Measurements from ENCODE around the gene AQP5. TPM values are rescaled to one million over a fixed set of nuclear protein-coding genes. Genes with fewer than 3 reads are reported as not detected.

Gene AQP5
- total RNA-seq, 4 donors from 2014 or later: 7.8 TPM; not detected in 3

GRCh38 chr12:49980501-49981349 is 19.1 kb downstream of the AQP5 start:
- Histone ChIP-seq H3K4me3 (no peak overlapping the region), H3K36me3 (no peaks in the 10 kb centered on the region), H3K9me3 (no peaks in the 10 kb centered on the region), H3K27me3 (no peaks in the 10 kb centered on the region), H3K4me1 (peaks cover 0 to 18% (median 7%) of the 10 kb centered on the region in 3 donors), H3K27ac (no peak overlapping the region)
- ATAC-seq: no peak
- WGBS, 2 donors (ENCODE audit: low coverage in 1 of 2): 86 to 88% methylated on average over 7 to 10 of the region's 10 CpGs
- TF ChIP-seq CTCF (IDR thresholded peaks at IDR 0.05) (no peak), POLR2A (IDR thresholded peaks at IDR 0.05) (no peak), POLR2AphosphoS5 (IDR thresholded peaks at IDR 0.05) (no peak), EP300 (IDR thresholded peaks at IDR 0.05) (no peak)

DNA sequence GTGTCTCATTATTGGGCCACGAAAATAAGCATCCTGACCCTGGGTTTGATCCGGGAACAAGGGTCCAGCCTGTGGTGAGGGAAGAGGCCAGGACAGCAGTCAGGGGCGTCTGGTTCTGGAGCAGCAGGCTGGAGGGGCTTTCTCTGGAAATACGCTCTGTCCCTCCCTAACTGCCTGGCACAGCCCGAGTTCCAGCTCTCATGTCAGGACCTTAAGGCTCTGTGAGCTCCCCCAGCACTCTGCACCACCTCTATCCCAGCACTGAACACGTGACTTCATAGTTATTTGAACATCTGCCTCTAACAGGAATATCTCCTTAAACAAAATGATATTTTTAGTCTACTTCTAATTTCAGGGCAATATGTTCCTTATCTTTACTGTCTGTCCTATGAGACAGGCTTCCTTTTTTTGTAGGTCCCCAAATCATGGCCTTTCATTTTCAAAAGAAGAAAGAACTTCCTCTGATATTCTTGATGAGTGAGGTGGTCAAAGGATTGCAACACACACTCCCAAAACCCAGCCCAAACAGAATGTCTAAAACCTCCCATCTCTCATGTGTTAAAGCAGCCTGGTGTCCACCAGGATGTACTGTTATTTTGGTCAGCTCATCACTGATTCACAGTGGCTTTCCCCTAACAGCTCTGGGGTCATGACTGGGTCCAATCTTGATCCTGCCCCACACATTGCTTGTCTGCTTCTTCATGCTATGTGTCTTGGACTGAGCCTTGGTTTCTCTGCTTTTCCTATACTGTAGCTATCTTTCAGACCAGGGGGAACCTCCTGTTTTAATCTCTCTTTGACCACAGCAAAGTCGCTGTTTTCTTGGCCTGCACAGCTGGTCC is 20.8 kb downstream of the AQP5 start:
- peaks cover 0 to 18% (median 7%) of the 10 kb centered on the region in 3 donors for H3K4me1 ChIP-seq
- ATAC-seq: no peak
- no peak overlapping the region for H3K4me3 ChIP-seq
- WGBS, 2 donors (ENCODE audit: low coverage in 1 of 2): 64 to 90% methylated on average over 4 to 5 of the region's 7 CpGs
- H3K27me3 ChIP-seq: no peaks in the 10 kb centered on the region
- no peaks in the 10 kb centered on the region for H3K9me3 ChIP-seq
- no peaks in the 10 kb centered on the region for H3K36me3 ChIP-seq
- TF ChIP-seq EP300 (IDR thresholded peaks at IDR 0.05): no peak
- no peak for TF ChIP-seq POLR2AphosphoS5 (IDR thresholded peaks at IDR 0.05)
- no peak for TF ChIP-seq CTCF (IDR thresholded peaks at IDR 0.05)
- TF ChIP-seq POLR2A (IDR thresholded peaks at IDR 0.05): no peak
- H3K27ac ChIP-seq: no peak overlapping the region

GRCh38 chr12:49983892-49984291 is 22.2 kb downstream of the AQP5 start:
- H3K4me3 ChIP-seq: no peak overlapping the region
- 0 to 3% methylated on average over 1 to 5 of the region's 8 CpGs for WGBS, 2 donors (ENCODE audit: low coverage in 1 of 2)
- no peaks in the 10 kb centered on the region for H3K27me3 ChIP-seq
- H3K36me3 ChIP-seq: no peaks in the 10 kb centered on the region
- ATAC-seq: peak; percentile 63
- no peak for TF ChIP-seq CTCF (IDR thresholded peaks at IDR 0.05)
- no peak for TF ChIP-seq POLR2A (IDR thresholded peaks at IDR 0.05)
- TF ChIP-seq EP300 (IDR thresholded peaks at IDR 0.05): no peak
- no peak for TF ChIP-seq POLR2AphosphoS5 (IDR thresholded peaks at IDR 0.05)
- H3K9me3 ChIP-seq: no peaks in the 10 kb centered on the region
- peak overlapping the region in 1 of 4 donors; percentile 29 for H3K27ac ChIP-seq
- peaks cover 0 to 29% (median 7%) of the 10 kb centered on the region in 3 donors for H3K4me1 ChIP-seq

GRCh38 chr12:49984476-49985359 is 23.0 kb downstream of the AQP5 start:
- no peak overlapping the region for H3K4me3 ChIP-seq
- no peaks in the 10 kb centered on the region for H3K36me3 ChIP-seq
- H3K27me3 ChIP-seq: no peaks in the 10 kb centered on the region
- H3K9me3 ChIP-seq: no peaks in the 10 kb centered on the region
- no peak for TF ChIP-seq POLR2A (IDR thresholded peaks at IDR 0.05)
- no peak for TF ChIP-seq POLR2AphosphoS5 (IDR thresholded peaks at IDR 0.05)
- TF ChIP-seq CTCF (IDR thresholded peaks at IDR 0.05): no peak
- no peak for TF ChIP-seq EP300 (IDR thresholded peaks at IDR 0.05)
- no peak for ATAC-seq
- 80 to 92% methylated on average over 1 to 6 of the region's 9 CpGs for WGBS, 2 donors (ENCODE audit: low coverage in 1 of 2)
- no peak overlapping the region for H3K27ac ChIP-seq
- peaks cover 0 to 29% (median 7%) of the 10 kb centered on the region in 3 donors for H3K4me1 ChIP-seq

Data from gastroesophageal sphincter (tissue), 4 donors.